ENCODE results near the gene ARPC1B. TPM values are rescaled to one million over a fixed set of nuclear protein-coding genes. Genes with fewer than 3 reads are reported as not detected.
"Not testable (repeated sequence)": the region's sequence is repeated elsewhere in the genome, so short reads cannot be mapped to it uniquely, and the experiment has no call there.

ARPC1B gene
- total and polyA plus RNA-seq, 2 donors, result 186 to 204 TPM

- peaks cover 25 to 32% of the 10 kb centered on the region in 2 donors for H3K4me1 ChIP-seq (ENCODE audit: control insufficient read depth in 2 of 2, insufficient read depth in 2 of 2, low read length in 2 of 2)
- H3K4me3 ChIP-seq (ENCODE audit: low read length in 2 of 2), result no peak overlapping the region
- 98% methylated on average over 10 of the region's 10 CpGs for WGBS
- H3K9me3 ChIP-seq (ENCODE audit: control insufficient read depth in 2 of 2, insufficient read depth in 1 of 2, low read length in 1 of 2), result no peaks in the 10 kb centered on the region
- no peaks in the 10 kb centered on the region for H3K27me3 ChIP-seq (ENCODE audit: control insufficient read depth in 2 of 2, insufficient read depth in 1 of 2, low read length in 1 of 2)
- no peak for DNase-seq (ENCODE audit: low read depth in 6 of 9, low spot score in 9 of 9)
- H3K27ac ChIP-seq (ENCODE audit: low read depth in 1 of 2, low read length in 1 of 2), result no peak overlapping the region
- H3K36me3 ChIP-seq (ENCODE audit: control insufficient read depth in 2 of 2, insufficient read depth in 2 of 2, low read length in 1 of 2), result peaks cover 23 to 47% of the 10 kb centered on the region in 2 donors
Observed at GRCh38 chr7:99383203-99383602, 8.7 kb downstream of the ARPC1B start.

- no peak for DNase-seq (ENCODE audit: low read depth in 6 of 9, low spot score in 9 of 9)
- Histone ChIP-seq H3K9me3 (ENCODE audit: control insufficient read depth in 2 of 2, insufficient read depth in 1 of 2, low read length in 1 of 2) (no peaks in the 10 kb centered on the region), H3K36me3 (ENCODE audit: control insufficient read depth in 2 of 2, insufficient read depth in 2 of 2, low read length in 1 of 2) (peaks cover 26 to 49% of the 10 kb centered on the region in 2 donors), H3K4me3 (ENCODE audit: low read length in 2 of 2) (no peak overlapping the region), H3K27ac (ENCODE audit: low read depth in 1 of 2, low read length in 1 of 2) (no peak overlapping the region), H3K4me1 (ENCODE audit: control insufficient read depth in 2 of 2, insufficient read depth in 2 of 2, low read length in 2 of 2) (peaks cover 25 to 31% of the 10 kb centered on the region in 2 donors), H3K27me3 (ENCODE audit: control insufficient read depth in 2 of 2, insufficient read depth in 1 of 2, low read length in 1 of 2) (no peaks in the 10 kb centered on the region)
- WGBS, result 99% methylated on average over 13 of the region's 13 CpGs
Observed at GRCh38 chr7:99383791-99384370, 9.4 kb downstream of the ARPC1B start.

- Histone ChIP-seq H3K4me1 (ENCODE audit: control insufficient read depth in 2 of 2, insufficient read depth in 2 of 2, low read length in 2 of 2) (peaks cover 20 to 25% of the 10 kb centered on the region in 2 donors), H3K9me3 (ENCODE audit: control insufficient read depth in 2 of 2, insufficient read depth in 1 of 2, low read length in 1 of 2) (no peaks in the 10 kb centered on the region), H3K4me3 (ENCODE audit: low read length in 2 of 2) (no peak overlapping the region), H3K36me3 (ENCODE audit: control insufficient read depth in 2 of 2, insufficient read depth in 2 of 2, low read length in 1 of 2) (peaks cover 28 to 54% of the 10 kb centered on the region in 2 donors), H3K27ac (ENCODE audit: low read depth in 1 of 2, low read length in 1 of 2) (no peak overlapping the region), H3K27me3 (ENCODE audit: control insufficient read depth in 2 of 2, insufficient read depth in 1 of 2, low read length in 1 of 2) (no peaks in the 10 kb centered on the region)
- WGBS, result 98% methylated on average over 4 of the region's 4 CpGs
- DNase-seq (ENCODE audit: low read depth in 6 of 9, low spot score in 9 of 9), result no peak
Observed at GRCh38 chr7:99384523-99384922, 10.0 kb downstream of the ARPC1B start.

- Histone ChIP-seq H3K36me3 (ENCODE audit: control insufficient read depth in 2 of 2, insufficient read depth in 2 of 2, low read length in 1 of 2) (peaks cover 39 to 64% of the 10 kb centered on the region in 2 donors), H3K4me1 (ENCODE audit: control insufficient read depth in 2 of 2, insufficient read depth in 2 of 2, low read length in 2 of 2) (peaks cover 10 to 14% of the 10 kb centered on the region in 2 donors), H3K9me3 (ENCODE audit: control insufficient read depth in 2 of 2, insufficient read depth in 1 of 2, low read length in 1 of 2) (no peaks in the 10 kb centered on the region), H3K27me3 (ENCODE audit: control insufficient read depth in 2 of 2, insufficient read depth in 1 of 2, low read length in 1 of 2) (no peaks in the 10 kb centered on the region), H3K4me3 (ENCODE audit: low read length in 2 of 2) (no peak overlapping the region), H3K27ac (ENCODE audit: low read depth in 1 of 2, low read length in 1 of 2) (no peak overlapping the region)
- WGBS, result 92% methylated on average over 8 of the region's 8 CpGs
- no peak for DNase-seq (ENCODE audit: low read depth in 6 of 9, low spot score in 9 of 9)
Observed at GRCh38 chr7:99385564-99385963, 11.0 kb downstream of the ARPC1B start.

- peaks cover 48 to 68% of the 10 kb centered on the region in 2 donors for H3K36me3 ChIP-seq (ENCODE audit: control insufficient read depth in 2 of 2, insufficient read depth in 2 of 2, low read length in 1 of 2)
- 91% methylated on average over 9 of the region's 9 CpGs for WGBS
Observed at GRCh38 chr7:99386584-99387238, 12.2 kb downstream of the ARPC1B start.

GRCh38 chr7:99387239-99387635 is 12.7 kb downstream of the ARPC1B start:
- not testable (repeated sequence) for H3K4me1 ChIP-seq (ENCODE audit: control insufficient read depth in 2 of 2, insufficient read depth in 2 of 2, low read length in 2 of 2); DNase-seq (ENCODE audit: low read depth in 6 of 9, low spot score in 9 of 9); H3K27ac ChIP-seq (ENCODE audit: low read depth in 1 of 2, low read length in 1 of 2); H3K4me3 ChIP-seq (ENCODE audit: low read length in 2 of 2); H3K27me3 ChIP-seq (ENCODE audit: control insufficient read depth in 2 of 2, insufficient read depth in 1 of 2, low read length in 1 of 2); H3K9me3 ChIP-seq (ENCODE audit: control insufficient read depth in 2 of 2, insufficient read depth in 1 of 2, low read length in 1 of 2)
- WGBS, result 98% methylated on average over 14 of the region's 14 CpGs
- peaks cover 52 to 71% of the 10 kb centered on the region in 2 donors for H3K36me3 ChIP-seq (ENCODE audit: control insufficient read depth in 2 of 2, insufficient read depth in 2 of 2, low read length in 1 of 2)

More at GRCh38 chr7:99386584-99387238, 12.2 kb downstream of the ARPC1B start:
- Histone ChIP-seq H3K27ac (ENCODE audit: low read depth in 1 of 2, low read length in 1 of 2) (no peak overlapping the region), H3K9me3 (ENCODE audit: control insufficient read depth in 2 of 2, insufficient read depth in 1 of 2, low read length in 1 of 2) (no peaks in the 10 kb centered on the region), H3K4me1 (ENCODE audit: control insufficient read depth in 2 of 2, insufficient read depth in 2 of 2, low read length in 2 of 2) (peaks cover 0 to 3% of the 10 kb centered on the region in 2 donors), H3K27me3 (ENCODE audit: control insufficient read depth in 2 of 2, insufficient read depth in 1 of 2, low read length in 1 of 2) (no peaks in the 10 kb centered on the region), H3K4me3 (ENCODE audit: low read length in 2 of 2) (no peak overlapping the region)
- peak in 2 of 9 donors; percentile 44 to 71 for DNase-seq (ENCODE audit: low read depth in 6 of 9, low spot score in 9 of 9)

GRCh38 chr7:99387912-99388311 is 13.4 kb downstream of the ARPC1B start:
- Histone ChIP-seq H3K9me3 (ENCODE audit: control insufficient read depth in 2 of 2, insufficient read depth in 1 of 2, low read length in 1 of 2) (no peaks in the 10 kb centered on the region), H3K4me1 (ENCODE audit: control insufficient read depth in 2 of 2, insufficient read depth in 2 of 2, low read length in 2 of 2) (peaks cover 6 to 8% of the 10 kb centered on the region in 2 donors), H3K27me3 (ENCODE audit: control insufficient read depth in 2 of 2, insufficient read depth in 1 of 2, low read length in 1 of 2) (no peaks in the 10 kb centered on the region), H3K4me3 (ENCODE audit: low read length in 2 of 2) (no peak overlapping the region), H3K36me3 (ENCODE audit: control insufficient read depth in 2 of 2, insufficient read depth in 2 of 2, low read length in 1 of 2) (peaks cover 56 to 73% of the 10 kb centered on the region in 2 donors), H3K27ac (ENCODE audit: low read depth in 1 of 2, low read length in 1 of 2) (no peak overlapping the region)
- 98% methylated on average over 20 of the region's 20 CpGs for WGBS
- DNase-seq (ENCODE audit: low read depth in 6 of 9, low spot score in 9 of 9), result no peak

- H3K4me3 ChIP-seq (ENCODE audit: low read length in 2 of 2), result no peak overlapping the region
- H3K36me3 ChIP-seq (ENCODE audit: control insufficient read depth in 2 of 2, insufficient read depth in 2 of 2, low read length in 1 of 2), result peaks cover 68 to 80% of the 10 kb centered on the region in 2 donors
- 97% methylated on average over 13 of the region's 13 CpGs for WGBS
Observed at GRCh38 chr7:99389772-99390171, 15.2 kb downstream of the ARPC1B start.

GRCh38 chr7:99390941-99391602 is 16.5 kb downstream of the ARPC1B start:
- Histone ChIP-seq H3K4me3 (ENCODE audit: low read length in 2 of 2) (no peak overlapping the region), H3K27me3 (ENCODE audit: control insufficient read depth in 2 of 2, insufficient read depth in 1 of 2, low read length in 1 of 2) (no peaks in the 10 kb centered on the region), H3K4me1 (ENCODE audit: control insufficient read depth in 2 of 2, insufficient read depth in 2 of 2, low read length in 2 of 2) (peaks cover 6 to 16% of the 10 kb centered on the region in 2 donors), H3K36me3 (ENCODE audit: control insufficient read depth in 2 of 2, insufficient read depth in 2 of 2, low read length in 1 of 2) (peaks cover 80 to 87% of the 10 kb centered on the region in 2 donors), H3K9me3 (ENCODE audit: control insufficient read depth in 2 of 2, insufficient read depth in 1 of 2, low read length in 1 of 2) (no peaks in the 10 kb centered on the region), H3K27ac (ENCODE audit: low read depth in 1 of 2, low read length in 1 of 2) (no peak overlapping the region)
- WGBS, result 97% methylated on average over 23 of the region's 23 CpGs
- DNase-seq (ENCODE audit: low read depth in 6 of 9, low spot score in 9 of 9), result no peak

More at GRCh38 chr7:99389772-99390171, 15.2 kb downstream of the ARPC1B start:
- H3K4me1 ChIP-seq (ENCODE audit: control insufficient read depth in 2 of 2, insufficient read depth in 2 of 2, low read length in 2 of 2), result peaks cover 6 to 16% of the 10 kb centered on the region in 2 donors
- no peaks in the 10 kb centered on the region for H3K27me3 ChIP-seq (ENCODE audit: control insufficient read depth in 2 of 2, insufficient read depth in 1 of 2, low read length in 1 of 2)
- no peaks in the 10 kb centered on the region for H3K9me3 ChIP-seq (ENCODE audit: control insufficient read depth in 2 of 2, insufficient read depth in 1 of 2, low read length in 1 of 2)
- H3K27ac ChIP-seq (ENCODE audit: low read depth in 1 of 2, low read length in 1 of 2), result no peak overlapping the region
- DNase-seq (ENCODE audit: low read depth in 6 of 9, low spot score in 9 of 9), result no peak
